GM12891 (cell line): ENCODE results near the gene IMP3.
"Not testable (repeated sequence)": the region's sequence is repeated elsewhere in the genome, so short reads cannot be mapped to it uniquely, and the experiment has no call there.

Source experiments
- DNase-seq: peaks from one replicate; pipeline ENCODE4 v3.0.0; 2011; ENCODE audit warnings: low spot score; ENCODE audit not compliant: insufficient read length
- FAIRE-seq: peaks from 2 replicates; lab custom pipeline; 2011; peaks lifted over from hg19 to GRCh38; lab: Jason Lieb, UNC
- PAX5 ChIP-seq: IDR thresholded peaks from 2 replicates; pipeline ENCODE4 v1.6.1; 2011; ENCODE audit warnings: low read length, moderate library complexity, mild to moderate bottlenecking; ENCODE audit not compliant: insufficient read depth, severe bottlenecking
- POLR2A ChIP-seq: IDR thresholded peaks from 2 replicates; pipeline ENCODE4 v1.6.1; 2011; ENCODE audit warnings: low read depth, low read length, control low read depth
- POLR2AphosphoS5 ChIP-seq: IDR thresholded peaks from 2 replicates; pipeline ENCODE4 v1.6.1; 2011; ENCODE audit warnings: low read depth, low read length, control low read depth
- POU2F2 ChIP-seq: IDR thresholded peaks from 2 replicates; pipeline ENCODE4 v1.6.1; 2011; ENCODE audit warnings: low read depth, mild to moderate bottlenecking, control low read depth, low read length, moderate library complexity
- SPI1 ChIP-seq: IDR thresholded peaks from 2 replicates; pipeline ENCODE4 v1.6.1; 2011; ENCODE audit warnings: low read depth, low read length, control low read depth
- TAF1 ChIP-seq: IDR thresholded peaks from 2 replicates; pipeline ENCODE4 v1.6.1; 2011; ENCODE audit warnings: low read depth, low read length, control low read depth

The IMP3 gene

GRCh38 chr15:75682181-75683135 is 42.4 kb upstream of the IMP3 start:
- TF ChIP-seq POLR2AphosphoS5 (no peak), TAF1 (no peak), SPI1 (no peak), PAX5 (no peak), POLR2A (no peak), POU2F2 (no peak)
- DNase-seq (no peak), FAIRE-seq (no peak)

- DNase-seq (no peak), FAIRE-seq (no peak)
- TF ChIP-seq SPI1 (no peak), POLR2AphosphoS5 (no peak), POU2F2 (no peak), PAX5 (no peak), POLR2A (no peak), TAF1 (no peak)
Measured at GRCh38 chr15:75680007-75680789, 40.2 kb upstream of the IMP3 start.

GRCh38 chr15:75678324-75678690 is 38.3 kb upstream of the IMP3 start:
- FAIRE-seq, DNase-seq: not testable (repeated sequence)

- FAIRE-seq (no peak), DNase-seq (no peak)
- no peak for TF ChIP-seq POU2F2
- TF ChIP-seq POLR2AphosphoS5 = no peak
- TF ChIP-seq PAX5 = no peak
- TF ChIP-seq POLR2A = no peak
- TF ChIP-seq SPI1 = no peak
- TF ChIP-seq TAF1 = no peak
Measured at GRCh38 chr15:75677465-75678323, 37.7 kb upstream of the IMP3 start.

GRCh38 chr15:75676688-75677464 is 36.9 kb upstream of the IMP3 start:
- DNase-seq = no peak
- TF ChIP-seq TAF1 = no peak
- no peak for TF ChIP-seq SPI1
- TF ChIP-seq POLR2AphosphoS5 = no peak
- no peak for TF ChIP-seq POU2F2
- TF ChIP-seq POLR2A = no peak
- TF ChIP-seq PAX5 = no peak
- no peak for FAIRE-seq

- FAIRE-seq = no peak
- TF ChIP-seq POLR2A = no peak
- TF ChIP-seq PAX5 = no peak
- TF ChIP-seq SPI1 = no peak
- no peak for TF ChIP-seq TAF1
- no peak for TF ChIP-seq POLR2AphosphoS5
- TF ChIP-seq POU2F2 = no peak
- DNase-seq = no peak
Measured at GRCh38 chr15:75675579-75676404, 35.8 kb upstream of the IMP3 start.

- no peak for DNase-seq
- TF ChIP-seq POU2F2 (no peak), POLR2A (no peak), PAX5 (no peak), POLR2AphosphoS5 (no peak), SPI1 (no peak), TAF1 (no peak)
- no peak for FAIRE-seq
Measured at GRCh38 chr15:75674366-75674765, 34.3 kb upstream of the IMP3 start.
